Glutamatergic neuron (in vitro differentiated cells): Measurements from ENCODE around the gene CDC34. TPM values are rescaled to one million over a fixed set of nuclear protein-coding genes. Genes with fewer than 3 reads are reported as not detected.

Source experiments
- DNase-seq: peaks from one replicate; pipeline ENCODE4 v3.0.0; 2022
- H3K27ac Mint-ChIP-seq: one replicate; pipeline ENCODE4 v1.8.0; 2020; ENCODE audit warnings: mild to moderate bottlenecking, mixed read lengths, inconsistent platforms; ENCODE audit not compliant: unreplicated experiment
- H3K27me3 Mint-ChIP-seq: one replicate; pipeline ENCODE4 v1.8.0; 2020; ENCODE audit warnings: mild to moderate bottlenecking, moderate library complexity, mixed read lengths, inconsistent platforms; ENCODE audit not compliant: unreplicated experiment
- H3K36me3 Mint-ChIP-seq: one replicate; pipeline ENCODE4 v1.8.0; 2020; ENCODE audit warnings: mild to moderate bottlenecking, mixed read lengths, inconsistent platforms; ENCODE audit not compliant: unreplicated experiment
- H3K4me1 Mint-ChIP-seq: one replicate; pipeline ENCODE4 v1.8.0; 2020; ENCODE audit warnings: mild to moderate bottlenecking, low read depth, mixed read lengths, inconsistent platforms; ENCODE audit not compliant: unreplicated experiment
- H3K4me3 Mint-ChIP-seq: one replicate; pipeline ENCODE4 v1.8.0; 2020; ENCODE audit warnings: mild to moderate bottlenecking, mixed read lengths, inconsistent platforms; ENCODE audit not compliant: unreplicated experiment
- H3K9me3 Mint-ChIP-seq: one replicate; pipeline ENCODE4 v1.8.0; 2020; ENCODE audit warnings: mild to moderate bottlenecking, moderate library complexity, mixed read lengths, inconsistent platforms; ENCODE audit not compliant: unreplicated experiment
- total RNA-seq: library from RNA; stranded (reverse); fragmentation: NEBNext Ultra II Directional; extraction: Animal tissue kit (Norgen Biotek cat#: 25700); gene quantifications from one replicate; pipeline ENCODE4 v1.2.1, GENCODE V29; 2021; ENCODE audit not compliant: unreplicated experiment
- TF ChIP-seq, protein P1 (sequence below): fragments of 200-600 bp; sonication (generic); IDR thresholded peaks from one replicate; pipeline ENCODE4 v1.5.0; 2021; ENCODE audit not compliant: partially characterized antibody, unreplicated experiment

CDC34 gene
- total RNA-seq, 1 donor from 2014 or later, result 136 TPM

DNA sequence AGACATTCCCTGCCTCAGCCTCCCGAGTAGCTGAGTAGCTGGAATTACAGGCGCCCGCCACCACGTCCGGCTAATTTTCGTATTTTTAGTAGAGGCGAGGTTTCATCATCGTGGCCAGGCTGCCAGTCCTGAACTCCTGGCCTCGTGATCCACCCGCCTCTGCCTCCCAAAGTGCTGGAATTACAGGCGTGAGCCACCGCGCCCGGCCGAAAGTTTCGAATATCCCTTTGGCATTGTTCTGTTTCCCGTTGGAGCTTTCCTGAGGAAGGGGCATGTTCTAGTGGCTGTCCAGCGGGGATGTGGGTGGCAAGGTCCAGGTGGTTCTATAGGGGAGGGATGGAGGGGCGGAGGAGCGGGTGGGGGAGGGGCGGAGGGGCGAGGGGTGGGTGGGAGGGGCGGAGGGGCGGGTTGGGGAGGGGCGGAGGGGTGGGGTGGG, 38.7 kb downstream of the CDC34 start:
- no peak overlapping the region for H3K27ac Mint-ChIP-seq
- H3K4me3 Mint-ChIP-seq, result no peak overlapping the region
- H3K4me1 Mint-ChIP-seq, result peaks cover 18% of the 10 kb centered on the region
- TF ChIP-seq, protein P1, sequence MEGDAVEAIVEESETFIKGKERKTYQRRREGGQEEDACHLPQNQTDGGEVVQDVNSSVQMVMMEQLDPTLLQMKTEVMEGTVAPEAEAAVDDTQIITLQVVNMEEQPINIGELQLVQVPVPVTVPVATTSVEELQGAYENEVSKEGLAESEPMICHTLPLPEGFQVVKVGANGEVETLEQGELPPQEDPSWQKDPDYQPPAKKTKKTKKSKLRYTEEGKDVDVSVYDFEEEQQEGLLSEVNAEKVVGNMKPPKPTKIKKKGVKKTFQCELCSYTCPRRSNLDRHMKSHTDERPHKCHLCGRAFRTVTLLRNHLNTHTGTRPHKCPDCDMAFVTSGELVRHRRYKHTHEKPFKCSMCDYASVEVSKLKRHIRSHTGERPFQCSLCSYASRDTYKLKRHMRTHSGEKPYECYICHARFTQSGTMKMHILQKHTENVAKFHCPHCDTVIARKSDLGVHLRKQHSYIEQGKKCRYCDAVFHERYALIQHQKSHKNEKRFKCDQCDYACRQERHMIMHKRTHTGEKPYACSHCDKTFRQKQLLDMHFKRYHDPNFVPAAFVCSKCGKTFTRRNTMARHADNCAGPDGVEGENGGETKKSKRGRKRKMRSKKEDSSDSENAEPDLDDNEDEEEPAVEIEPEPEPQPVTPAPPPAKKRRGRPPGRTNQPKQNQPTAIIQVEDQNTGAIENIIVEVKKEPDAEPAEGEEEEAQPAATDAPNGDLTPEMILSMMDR, result no peak
- peaks cover 24% of the 10 kb centered on the region for H3K9me3 Mint-ChIP-seq
- DNase-seq, result no peak
- peaks cover 16% of the 10 kb centered on the region for H3K27me3 Mint-ChIP-seq
- no peaks in the 10 kb centered on the region for H3K36me3 Mint-ChIP-seq

DNA sequence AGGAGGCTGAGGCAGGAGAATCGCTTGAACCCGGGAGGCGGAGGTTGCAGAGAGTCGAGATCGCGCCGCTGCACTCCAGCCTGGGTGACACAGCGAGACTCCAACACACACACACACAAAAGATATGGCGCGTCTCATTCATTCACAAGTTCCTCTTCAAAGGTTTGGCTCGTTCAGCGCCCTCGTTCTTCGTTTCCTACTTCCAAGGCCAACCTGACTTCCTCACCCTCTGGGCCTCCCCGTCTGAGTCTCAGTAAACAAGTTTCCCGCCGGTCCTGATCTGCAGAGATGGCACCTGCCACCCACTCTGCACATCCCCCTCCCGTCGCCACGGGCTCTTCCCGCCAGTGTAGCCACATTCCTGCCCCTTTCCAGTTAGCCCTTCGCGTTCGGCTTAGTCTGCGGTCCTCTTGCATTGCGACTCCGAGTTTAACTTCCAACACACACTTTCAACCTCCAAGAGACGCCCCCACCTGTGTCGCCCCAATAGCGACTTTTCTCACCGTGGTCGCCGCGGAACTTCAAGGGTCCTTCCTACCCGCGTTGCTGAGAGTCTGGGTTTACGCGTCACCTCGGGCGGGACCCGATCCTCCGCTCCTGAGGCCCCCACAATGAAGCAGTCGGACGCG, 39.5 kb downstream of the CDC34 start:
- H3K36me3 Mint-ChIP-seq, result no peaks in the 10 kb centered on the region
- H3K4me1 Mint-ChIP-seq, result peaks cover 18% of the 10 kb centered on the region
- H3K27me3 Mint-ChIP-seq, result peaks cover 16% of the 10 kb centered on the region
- H3K9me3 Mint-ChIP-seq, result peaks cover 24% of the 10 kb centered on the region
- peak overlapping the region; percentile 94 for H3K4me3 Mint-ChIP-seq
- no peak for DNase-seq
- peak overlapping the region; percentile 9 for H3K27ac Mint-ChIP-seq
- TF ChIP-seq, protein P1, result no peak

DNA sequence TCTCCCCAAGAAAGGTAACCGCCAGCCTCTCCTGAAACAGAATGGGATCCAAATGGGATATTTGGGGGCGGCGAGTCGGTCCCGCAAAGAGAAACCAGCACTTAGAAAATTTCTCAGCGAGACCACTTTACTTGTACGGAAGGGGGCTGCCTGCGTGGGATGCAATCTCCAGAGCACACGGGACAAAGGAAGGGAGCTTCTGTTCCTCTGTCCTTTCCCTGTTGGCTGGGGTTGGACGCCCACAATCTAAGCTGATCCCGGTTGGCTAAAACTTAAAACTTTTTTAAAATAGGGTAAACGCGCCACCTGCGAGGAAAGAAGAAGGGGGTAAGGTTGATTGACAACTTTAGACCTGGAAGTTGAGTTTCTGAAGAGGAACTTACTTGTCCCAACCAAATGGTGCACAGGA, 40.0 kb downstream of the CDC34 start:
- Mint-ChIP-seq H3K4me1 (peaks cover 19% of the 10 kb centered on the region), H3K9me3 (peaks cover 21% of the 10 kb centered on the region), H3K27ac (no peak overlapping the region), H3K36me3 (no peaks in the 10 kb centered on the region), H3K4me3 (peak overlapping the region; percentile 94), H3K27me3 (peaks cover 15% of the 10 kb centered on the region)
- TF ChIP-seq, protein P1, result no peak
- DNase-seq, result no peak

DNA sequence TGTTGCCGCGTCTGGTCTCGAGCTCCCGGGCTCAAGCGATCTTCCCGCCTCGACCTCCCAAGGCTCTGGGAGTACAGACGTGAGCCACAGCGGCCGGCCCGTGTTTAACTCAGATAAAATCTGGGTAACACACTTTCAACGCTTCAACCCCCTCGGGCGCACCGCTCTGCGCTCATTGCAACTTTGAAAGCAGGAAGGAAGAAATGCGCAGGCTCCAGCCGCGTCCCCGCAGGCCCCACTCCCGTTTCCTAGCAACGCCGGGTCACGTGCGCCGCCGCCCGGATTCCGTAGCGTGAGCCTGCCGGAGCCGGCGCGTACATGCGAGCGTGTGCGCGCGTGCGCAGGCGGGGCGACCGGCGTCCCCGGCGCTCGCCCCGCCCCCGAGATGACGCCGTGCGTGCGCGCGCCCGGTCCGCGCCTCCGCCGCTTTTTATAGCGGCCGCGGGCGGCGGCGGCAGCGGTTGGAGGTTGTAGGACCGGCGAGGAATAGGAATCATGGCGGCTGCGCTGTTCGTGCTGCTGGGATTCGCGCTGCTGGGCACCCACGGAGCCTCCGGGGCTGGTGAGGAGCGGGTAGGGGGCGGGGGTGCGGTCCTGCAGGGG, 40.7 kb downstream of the CDC34 start, which contains the start of gene BSG:
BSG (plus strand) TSS at position 457 of the 603 bp plus-strand sequence; CDS start at position 496, 39 bp downstream.
- peak within 1 kb of the TSS; percentile 77 for H3K27ac Mint-ChIP-seq
- peaks cover 14% of the 10 kb centered on the region for H3K27me3 Mint-ChIP-seq
- peaks cover 22% of the 10 kb centered on the region for H3K4me1 Mint-ChIP-seq
- no peaks in the 10 kb centered on the region for H3K36me3 Mint-ChIP-seq
- H3K9me3 Mint-ChIP-seq, result peaks cover 18% of the 10 kb centered on the region
- DNase-seq, result peak; percentile 97
- TF ChIP-seq, protein P1, result no peak
- peak within 1 kb of the TSS; percentile 94 for H3K4me3 Mint-ChIP-seq
